Nephron progenitor cell (in vitro differentiated cells): ENCODE data around the gene GSTT4.
"Not testable (repeated sequence)": the region's sequence is repeated elsewhere in the genome, so short reads cannot be mapped to it uniquely, and the experiment has no call there.

Experiments used
- DNase-seq: peaks from one replicate; pipeline ENCODE4 v3.0.0; 2021
- H3K27ac Mint-ChIP-seq: 2 replicates; pipeline ENCODE4 v1.8.0; 2021; ENCODE audit warnings: mild to moderate bottlenecking, moderate library complexity, mixed read lengths
- H3K27me3 Mint-ChIP-seq: 2 replicates; pipeline ENCODE4 v1.8.0; 2021; ENCODE audit warnings: mild to moderate bottlenecking, low read depth, mixed read lengths; ENCODE audit not compliant: poor library complexity
- H3K36me3 Mint-ChIP-seq: 2 replicates; pipeline ENCODE4 v1.8.0; 2021; ENCODE audit warnings: low read depth, mixed read lengths
- H3K4me1 Mint-ChIP-seq: 2 replicates; pipeline ENCODE4 v1.8.0; 2021; ENCODE audit warnings: mixed read lengths
- H3K4me3 Mint-ChIP-seq: 2 replicates; pipeline ENCODE4 v1.8.0; 2021; ENCODE audit warnings: mild to moderate bottlenecking, moderate library complexity, mixed read lengths
- H3K9me3 Mint-ChIP-seq: 2 replicates; pipeline ENCODE4 v1.8.0; 2021; ENCODE audit warnings: mild to moderate bottlenecking, moderate library complexity, mixed read lengths
- TF ChIP-seq, protein P1 (sequence below): fragments of 200-600 bp; sonication (generic); IDR thresholded peaks from 2 replicates; pipeline ENCODE4 v1.5.0; 2021; ENCODE audit warnings: antibody characterized with exemption

GSTT4 gene

DNA sequence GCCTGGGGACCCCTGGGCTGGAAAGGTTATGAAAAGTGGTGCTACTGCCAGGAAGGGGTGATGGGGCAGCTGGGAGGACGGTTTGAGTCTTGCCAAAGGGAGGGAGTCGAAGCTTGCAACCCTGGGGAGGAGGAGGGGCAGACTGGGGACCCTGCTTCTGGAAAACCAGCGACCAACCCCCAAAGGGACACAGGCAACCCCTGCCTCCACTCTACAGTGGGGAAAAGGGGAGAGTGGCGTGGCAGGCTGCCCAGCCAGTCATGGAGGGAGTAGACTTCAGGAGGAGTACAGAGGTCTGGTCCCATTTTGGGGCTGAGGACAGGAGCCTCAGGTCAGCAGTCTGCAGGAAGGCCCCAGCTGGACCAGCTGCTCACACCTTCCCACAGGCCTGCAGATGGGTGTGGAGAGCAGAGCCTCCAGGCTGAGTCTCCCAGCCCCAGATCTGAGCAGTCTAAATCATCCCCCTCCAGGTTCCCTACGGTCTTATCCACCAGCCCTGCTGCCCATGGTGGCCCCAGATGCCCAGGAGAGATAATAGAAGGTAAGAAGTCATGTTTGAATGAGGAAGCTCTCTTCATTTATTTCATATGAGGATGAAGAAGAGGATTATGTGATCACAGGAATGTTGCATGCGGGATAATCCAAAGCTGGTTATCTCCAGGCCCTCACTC is 34.3 kb downstream of the GSTT4 start:
- Mint-ChIP-seq H3K36me3 (peaks cover 31% of the 10 kb centered on the region), H3K4me3 (no peak overlapping the region), H3K27me3 (no peaks in the 10 kb centered on the region), H3K9me3 (peaks cover 5% of the 10 kb centered on the region), H3K4me1 (no peaks in the 10 kb centered on the region), H3K27ac (no peak overlapping the region)
- TF ChIP-seq, protein P1, sequence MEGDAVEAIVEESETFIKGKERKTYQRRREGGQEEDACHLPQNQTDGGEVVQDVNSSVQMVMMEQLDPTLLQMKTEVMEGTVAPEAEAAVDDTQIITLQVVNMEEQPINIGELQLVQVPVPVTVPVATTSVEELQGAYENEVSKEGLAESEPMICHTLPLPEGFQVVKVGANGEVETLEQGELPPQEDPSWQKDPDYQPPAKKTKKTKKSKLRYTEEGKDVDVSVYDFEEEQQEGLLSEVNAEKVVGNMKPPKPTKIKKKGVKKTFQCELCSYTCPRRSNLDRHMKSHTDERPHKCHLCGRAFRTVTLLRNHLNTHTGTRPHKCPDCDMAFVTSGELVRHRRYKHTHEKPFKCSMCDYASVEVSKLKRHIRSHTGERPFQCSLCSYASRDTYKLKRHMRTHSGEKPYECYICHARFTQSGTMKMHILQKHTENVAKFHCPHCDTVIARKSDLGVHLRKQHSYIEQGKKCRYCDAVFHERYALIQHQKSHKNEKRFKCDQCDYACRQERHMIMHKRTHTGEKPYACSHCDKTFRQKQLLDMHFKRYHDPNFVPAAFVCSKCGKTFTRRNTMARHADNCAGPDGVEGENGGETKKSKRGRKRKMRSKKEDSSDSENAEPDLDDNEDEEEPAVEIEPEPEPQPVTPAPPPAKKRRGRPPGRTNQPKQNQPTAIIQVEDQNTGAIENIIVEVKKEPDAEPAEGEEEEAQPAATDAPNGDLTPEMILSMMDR = no peak
- no peak for DNase-seq

- peaks cover 31% of the 10 kb centered on the region for H3K36me3 Mint-ChIP-seq
- no peaks in the 10 kb centered on the region for H3K27me3 Mint-ChIP-seq
- peaks cover 5% of the 10 kb centered on the region for H3K9me3 Mint-ChIP-seq
- no peak for DNase-seq
- H3K4me1 Mint-ChIP-seq = no peaks in the 10 kb centered on the region
- H3K27ac Mint-ChIP-seq = no peak overlapping the region
- TF ChIP-seq, protein P1 = no peak
- no peak overlapping the region for H3K4me3 Mint-ChIP-seq
Observed at GRCh38 chr22:23970201-23970641, 35.0 kb downstream of the GSTT4 start.

DNA sequence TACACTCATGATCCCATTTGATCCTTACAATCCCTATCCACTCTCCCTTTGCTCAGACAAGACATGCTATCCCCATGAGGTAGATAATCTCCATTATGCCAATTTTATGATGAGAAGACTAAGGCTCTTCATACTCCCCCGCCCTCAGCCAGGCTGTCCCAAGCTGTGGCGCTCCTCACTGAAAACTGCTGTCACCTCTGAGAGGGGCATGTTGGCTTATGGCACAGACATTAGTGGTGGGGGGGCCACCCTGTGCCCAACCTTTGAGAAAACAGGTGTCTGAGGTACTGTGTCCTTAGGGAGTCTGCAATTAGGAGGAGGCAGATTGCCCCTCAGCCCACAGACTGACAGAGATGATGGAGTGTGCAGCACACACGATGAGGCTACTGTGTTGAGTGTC is 36.2 kb downstream of the GSTT4 start:
- H3K27me3 Mint-ChIP-seq = no peaks in the 10 kb centered on the region
- no peak overlapping the region for H3K4me3 Mint-ChIP-seq
- no peak overlapping the region for H3K27ac Mint-ChIP-seq
- DNase-seq = no peak
- peaks cover 31% of the 10 kb centered on the region for H3K36me3 Mint-ChIP-seq
- H3K9me3 Mint-ChIP-seq = peaks cover 5% of the 10 kb centered on the region
- TF ChIP-seq, protein P1 = no peak
- H3K4me1 Mint-ChIP-seq = no peaks in the 10 kb centered on the region

DNA sequence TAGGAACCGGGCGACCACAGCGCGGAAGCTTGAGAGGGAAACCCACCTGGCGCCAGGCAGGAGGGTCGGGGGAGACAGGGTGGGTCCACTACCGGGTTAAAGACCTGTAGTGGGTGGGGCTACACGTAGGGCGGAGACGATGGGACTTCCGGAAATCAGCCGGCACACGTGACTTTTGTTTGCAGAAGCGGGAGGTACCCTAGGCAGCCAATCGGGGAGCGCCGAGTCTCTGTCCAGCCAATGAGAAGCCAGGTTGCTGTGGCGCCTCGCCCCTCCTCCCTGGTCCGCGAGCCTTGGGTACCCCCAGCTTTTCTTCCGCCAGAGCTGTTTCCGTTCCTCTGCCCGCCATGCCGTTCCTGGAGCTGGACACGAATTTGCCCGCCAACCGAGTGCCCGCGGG is 38.7 kb downstream of the GSTT4 start, which contains the start of gene DDTL:
Gene DDTL (plus strand): TSS at position 321 of the 400 bp plus-strand sequence. CDS start 27 bp downstream, at position 348.
- H3K4me1 Mint-ChIP-seq, H3K9me3 Mint-ChIP-seq, H3K27me3 Mint-ChIP-seq, H3K27ac Mint-ChIP-seq, H3K4me3 Mint-ChIP-seq, DNase-seq: not testable (repeated sequence)
- peaks cover 25% of the 10 kb centered on the region for H3K36me3 Mint-ChIP-seq

DNA sequence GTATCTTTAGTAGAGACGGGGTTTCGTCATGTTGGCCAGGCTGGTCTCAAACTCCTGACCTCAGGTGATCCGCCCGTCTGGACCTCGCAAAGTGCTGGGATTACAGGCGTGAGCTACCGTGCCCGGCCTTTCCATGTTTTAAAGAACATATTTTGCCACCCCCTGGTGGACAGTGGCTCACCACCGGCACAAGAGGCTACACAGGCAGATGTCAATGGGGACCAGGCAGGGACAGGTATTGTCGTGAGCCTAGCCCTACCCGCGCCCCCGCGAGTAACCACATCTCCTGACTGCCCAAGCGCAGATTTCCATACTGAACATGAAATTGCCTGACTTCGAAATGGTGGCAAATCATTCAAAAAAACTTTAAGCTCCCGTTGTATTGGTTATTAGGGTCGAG is 39.2 kb downstream of the GSTT4 start:
- not testable (repeated sequence) for H3K4me1 Mint-ChIP-seq, DNase-seq, H3K4me3 Mint-ChIP-seq, H3K27me3 Mint-ChIP-seq, H3K27ac Mint-ChIP-seq, H3K9me3 Mint-ChIP-seq
- peaks cover 20% of the 10 kb centered on the region for H3K36me3 Mint-ChIP-seq

- not testable (repeated sequence) for H3K36me3 Mint-ChIP-seq, H3K27me3 Mint-ChIP-seq, H3K4me1 Mint-ChIP-seq, DNase-seq, H3K9me3 Mint-ChIP-seq, H3K27ac Mint-ChIP-seq, H3K4me3 Mint-ChIP-seq
Observed at GRCh38 chr22:23961084-23961771, 44.0 kb downstream of the GSTT4 start, which contains the start of gene GSTT2B. GSTT2B (minus strand) TSS chr22:23961195; CDS start chr22:23961131, 64 bp downstream.

DNA sequence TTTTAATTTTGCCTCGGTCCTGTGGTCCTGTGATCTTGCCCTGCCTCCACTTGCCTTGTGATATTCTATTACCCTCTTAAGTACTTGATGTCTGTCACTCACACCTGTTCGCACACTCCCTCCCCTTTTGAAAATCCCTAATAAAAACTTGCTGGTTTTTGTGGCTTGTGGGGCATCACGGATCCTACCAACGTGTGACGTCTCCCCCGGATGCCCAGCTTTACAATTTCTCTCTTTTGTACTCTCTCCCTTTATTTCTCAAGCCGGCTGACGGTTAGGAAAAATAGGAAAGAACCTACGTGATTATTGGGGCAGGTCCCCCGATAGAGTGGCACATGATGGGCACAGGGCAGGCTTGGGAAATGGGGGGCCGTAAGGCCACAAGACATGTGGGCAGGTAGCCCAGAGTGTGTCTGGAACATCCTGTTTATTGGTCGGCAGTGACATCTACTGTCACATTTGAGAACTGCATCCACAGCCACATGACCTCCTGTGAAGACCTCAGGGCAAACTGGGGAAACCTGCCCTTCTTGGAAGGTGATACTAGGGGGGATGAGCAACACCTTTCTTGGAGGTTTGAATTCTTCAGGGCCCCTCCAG is 48.9 kb downstream of the GSTT4 start:
- peak; percentile 83 for DNase-seq
- TF ChIP-seq, protein P1 = peak; percentile 82
- not testable (repeated sequence) for H3K27me3 Mint-ChIP-seq, H3K27ac Mint-ChIP-seq, H3K4me1 Mint-ChIP-seq, H3K36me3 Mint-ChIP-seq, H3K9me3 Mint-ChIP-seq
- peak overlapping the region; percentile 59 for H3K4me3 Mint-ChIP-seq

DNA sequence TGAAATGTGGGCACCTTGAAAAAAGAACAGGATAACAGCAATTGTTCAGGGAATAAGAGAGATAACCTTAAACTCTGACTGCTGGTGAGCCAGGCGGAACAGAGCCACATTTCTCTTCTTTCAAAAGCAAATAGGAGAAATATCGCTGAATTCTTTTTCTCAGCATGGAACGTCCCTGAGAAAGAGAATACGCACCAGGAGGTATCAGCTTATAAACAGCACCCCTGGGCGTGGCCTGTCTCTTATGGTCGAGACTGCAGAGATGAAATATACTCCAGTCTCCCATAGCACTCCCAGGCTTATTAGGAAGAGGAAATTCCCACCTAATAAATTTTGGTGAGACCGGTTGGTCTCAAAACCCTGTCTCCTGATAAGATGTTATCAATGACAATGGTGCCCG is 49.4 kb downstream of the GSTT4 start:
- H3K27me3 Mint-ChIP-seq, H3K36me3 Mint-ChIP-seq, H3K9me3 Mint-ChIP-seq, DNase-seq, H3K4me3 Mint-ChIP-seq, H3K4me1 Mint-ChIP-seq, H3K27ac Mint-ChIP-seq: not testable (repeated sequence)

GRCh38 chr22:23954991-23955305 is 50.3 kb downstream of the GSTT4 start:
- H3K27me3 Mint-ChIP-seq, H3K4me1 Mint-ChIP-seq, H3K9me3 Mint-ChIP-seq, H3K36me3 Mint-ChIP-seq, H3K4me3 Mint-ChIP-seq, H3K27ac Mint-ChIP-seq, DNase-seq: not testable (repeated sequence)

GRCh38 chr22:23954193-23954990 is 50.9 kb downstream of the GSTT4 start:
- not testable (repeated sequence) for H3K27ac Mint-ChIP-seq, H3K27me3 Mint-ChIP-seq, DNase-seq, H3K4me1 Mint-ChIP-seq, H3K9me3 Mint-ChIP-seq, H3K4me3 Mint-ChIP-seq, H3K36me3 Mint-ChIP-seq
